Measurements from ENCODE around the gene PLEKHG4B. TPM values are rescaled to one million over a fixed set of nuclear protein-coding genes. Genes with fewer than 3 reads are reported as not detected.

The PLEKHG4B gene
- polyA plus RNA-seq, 1 experiment: 1.4 TPM

GRCh38 chr5:184471-184870 is 92.5 kb downstream of the PLEKHG4B start:
- Histone ChIP-seq H3K27me3 (ENCODE audit: control insufficient read depth, insufficient read depth, low read length) (peaks cover 3% of the 10 kb centered on the region), H3K4me3 (ENCODE audit: low read depth, low read length) (no peak overlapping the region), H3K36me3 (ENCODE audit: control insufficient read depth, insufficient read depth, low read length) (no peaks in the 10 kb centered on the region; the same call in 1 of the 2 replicates)
- ChIA-PET POLR2A (no interaction called here), CTCF (interaction anchor here (0.6 to 1.7 kb wide), 2 partner anchors 9 to 11 kb away, joined by 3 read pairs; no protein-coding TSS in a partner anchor)
- peak; percentile 40 for DNase-seq (ENCODE audit: low read depth)
- TF ChIP-seq, protein P1, sequence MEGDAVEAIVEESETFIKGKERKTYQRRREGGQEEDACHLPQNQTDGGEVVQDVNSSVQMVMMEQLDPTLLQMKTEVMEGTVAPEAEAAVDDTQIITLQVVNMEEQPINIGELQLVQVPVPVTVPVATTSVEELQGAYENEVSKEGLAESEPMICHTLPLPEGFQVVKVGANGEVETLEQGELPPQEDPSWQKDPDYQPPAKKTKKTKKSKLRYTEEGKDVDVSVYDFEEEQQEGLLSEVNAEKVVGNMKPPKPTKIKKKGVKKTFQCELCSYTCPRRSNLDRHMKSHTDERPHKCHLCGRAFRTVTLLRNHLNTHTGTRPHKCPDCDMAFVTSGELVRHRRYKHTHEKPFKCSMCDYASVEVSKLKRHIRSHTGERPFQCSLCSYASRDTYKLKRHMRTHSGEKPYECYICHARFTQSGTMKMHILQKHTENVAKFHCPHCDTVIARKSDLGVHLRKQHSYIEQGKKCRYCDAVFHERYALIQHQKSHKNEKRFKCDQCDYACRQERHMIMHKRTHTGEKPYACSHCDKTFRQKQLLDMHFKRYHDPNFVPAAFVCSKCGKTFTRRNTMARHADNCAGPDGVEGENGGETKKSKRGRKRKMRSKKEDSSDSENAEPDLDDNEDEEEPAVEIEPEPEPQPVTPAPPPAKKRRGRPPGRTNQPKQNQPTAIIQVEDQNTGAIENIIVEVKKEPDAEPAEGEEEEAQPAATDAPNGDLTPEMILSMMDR (IDR thresholded peaks at IDR 0.05; ENCODE audit: insufficient read depth, low read depth, low read length): no peak

DNA sequence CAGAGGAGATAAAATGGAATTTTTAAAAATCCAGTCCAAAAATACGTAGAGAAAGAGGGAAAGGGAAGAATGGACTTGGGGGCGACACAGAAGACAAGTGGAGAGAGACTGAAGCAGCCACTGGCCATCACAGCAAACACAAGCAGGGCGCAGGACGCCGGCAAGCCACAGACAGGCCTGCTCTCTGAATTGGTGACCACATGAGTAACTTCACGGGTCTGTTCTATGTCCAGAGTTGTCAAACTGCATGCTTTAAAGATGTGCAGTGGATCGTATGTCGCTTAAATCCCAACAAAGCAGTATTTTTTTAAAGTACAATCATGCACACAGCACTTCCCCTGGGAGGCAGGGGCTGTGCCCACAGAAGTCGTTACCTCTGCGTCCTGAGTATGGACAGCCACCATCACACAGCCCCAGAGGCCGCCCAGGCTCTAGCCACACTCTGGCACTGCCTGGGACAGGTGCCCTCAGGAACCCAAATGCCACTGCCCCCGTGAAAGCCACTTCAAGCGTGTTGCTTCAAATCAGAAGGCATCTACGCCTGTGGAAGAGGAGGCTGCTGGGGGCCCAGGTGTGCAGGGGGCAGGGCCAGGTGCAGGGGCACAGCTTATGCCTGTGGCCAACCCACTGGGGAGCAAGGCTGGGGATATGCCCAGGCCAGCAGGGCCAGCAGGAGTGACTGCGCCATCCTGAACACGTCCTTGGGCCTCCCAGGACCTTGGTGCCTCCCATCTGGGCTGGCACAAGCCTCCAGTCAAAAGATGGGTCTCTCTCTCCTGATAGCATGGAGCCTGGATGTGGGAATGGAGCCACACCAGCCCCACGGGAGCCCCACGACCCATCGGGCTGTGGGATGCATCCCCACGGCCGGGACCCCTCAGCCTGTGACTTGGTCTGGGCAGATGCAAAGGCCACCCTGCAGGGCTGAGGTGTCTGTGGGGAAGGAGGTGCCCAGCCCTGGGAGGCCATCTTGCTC is 93.4 kb downstream of the PLEKHG4B start:
- ChIA-PET CTCF (interaction anchor here (0.6 kb wide), 1 partner anchor 10 kb away, joined by 3 read pairs; no protein-coding TSS in a partner anchor), POLR2A (no interaction called here)
- H3K4me3 ChIP-seq (ENCODE audit: low read depth, low read length): no peak overlapping the region
- H3K36me3 ChIP-seq (ENCODE audit: control insufficient read depth, insufficient read depth, low read length): no peaks in the 10 kb centered on the region; the same call in 1 of the 2 replicates
- no peak for DNase-seq (ENCODE audit: low read depth)
- TF ChIP-seq, protein P1 (IDR thresholded peaks at IDR 0.05; ENCODE audit: insufficient read depth, low read depth, low read length): no peak
- H3K27me3 ChIP-seq (ENCODE audit: control insufficient read depth, insufficient read depth, low read length): no peaks in the 10 kb centered on the region; the same call in none of the 2 replicates

DNA sequence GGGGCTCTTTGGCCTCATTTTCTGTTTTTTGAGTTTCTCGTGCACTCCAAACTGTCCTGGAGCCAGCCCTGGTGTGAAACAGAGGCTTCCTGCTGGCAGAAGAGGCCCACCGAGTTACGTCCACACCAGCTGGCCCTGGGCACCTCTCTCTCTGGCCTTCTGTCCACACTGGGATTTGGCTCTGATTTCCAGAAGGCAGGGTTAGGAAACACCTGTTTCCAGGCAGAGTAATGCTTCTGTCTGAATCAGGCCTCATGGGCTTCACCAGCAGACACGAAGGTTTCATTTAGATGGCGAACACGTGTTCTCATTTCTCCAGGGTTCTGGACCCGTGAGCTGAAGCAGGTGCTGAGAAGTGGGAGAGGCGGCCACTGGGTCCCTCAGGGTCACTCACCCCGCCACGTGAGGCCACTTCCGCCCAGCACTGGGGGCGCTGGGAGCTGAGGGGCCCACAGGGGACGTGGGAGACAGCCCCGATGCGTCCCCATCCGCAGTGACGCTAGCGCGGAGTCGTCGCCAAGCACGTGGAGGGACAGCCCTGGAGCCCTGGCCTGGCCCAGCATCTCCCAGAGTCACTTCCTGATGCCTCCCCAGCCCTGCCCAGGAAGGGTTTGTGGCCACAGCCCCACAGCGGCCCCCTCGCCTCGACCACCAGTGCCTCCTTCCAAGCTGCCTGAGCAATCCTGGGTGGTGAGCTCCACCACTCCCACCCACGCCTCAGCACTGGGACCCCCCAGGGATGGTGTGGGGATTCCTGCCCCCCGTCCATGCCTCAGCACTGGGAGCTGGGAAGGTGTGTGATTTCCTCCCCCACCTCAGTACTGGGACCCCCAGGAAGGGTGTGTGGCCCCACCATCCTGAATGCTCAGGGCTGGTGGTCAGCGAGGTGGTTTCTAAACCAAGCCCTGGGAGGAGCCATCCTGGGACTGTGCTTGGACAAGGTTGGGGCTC is 94.4 kb downstream of the PLEKHG4B start:
- Histone ChIP-seq H3K36me3 (ENCODE audit: control insufficient read depth, insufficient read depth, low read length) (no peaks in the 10 kb centered on the region; the same call in 1 of the 2 replicates), H3K27me3 (ENCODE audit: control insufficient read depth, insufficient read depth, low read length) (peaks cover 3% of the 10 kb centered on the region), H3K4me3 (ENCODE audit: low read depth, low read length) (no peak overlapping the region)
- POLR2A ChIA-PET: no interaction called here
- TF ChIP-seq, protein P1 (IDR thresholded peaks at IDR 0.05; ENCODE audit: insufficient read depth, low read depth, low read length): no peak
- no peak for DNase-seq (ENCODE audit: low read depth)
- CTCF ChIA-PET: interaction anchor here (0.7 to 1.4 kb wide), 2 partner anchors 12 to 33 kb away, joined by 3 read pairs; no protein-coding TSS in a partner anchor

DNA sequence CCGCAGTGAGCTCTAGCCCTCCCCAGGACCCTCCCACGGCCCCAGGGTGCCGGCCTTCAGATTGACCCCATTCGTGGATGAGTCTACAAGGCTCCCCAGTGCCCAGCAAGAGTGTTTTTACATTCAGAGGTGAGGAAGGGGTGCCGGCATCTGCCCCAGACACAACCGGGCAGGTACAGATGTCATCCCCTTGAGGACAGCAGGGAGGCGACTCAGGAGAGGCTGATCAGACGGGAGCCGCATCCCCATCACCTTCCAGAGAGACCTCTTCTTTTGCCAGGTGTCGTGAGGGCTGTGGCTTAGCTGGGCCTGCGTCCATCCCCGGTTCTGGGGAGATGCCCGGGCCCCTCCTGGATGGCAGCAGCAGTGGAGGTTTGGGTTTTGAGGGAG is 95.1 kb downstream of the PLEKHG4B start:
- ChIA-PET POLR2A (no interaction called here), CTCF (interaction anchor here (1.4 kb wide), 1 partner anchor 33 kb away, joined by 3 read pairs; no protein-coding TSS in a partner anchor)
- Histone ChIP-seq H3K27me3 (ENCODE audit: control insufficient read depth, insufficient read depth, low read length) (peaks cover 3% of the 10 kb centered on the region), H3K36me3 (ENCODE audit: control insufficient read depth, insufficient read depth, low read length) (no peaks in the 10 kb centered on the region; the same call in 1 of the 2 replicates), H3K4me3 (ENCODE audit: low read depth, low read length) (no peak overlapping the region)
- no peak for DNase-seq (ENCODE audit: low read depth)
- TF ChIP-seq, protein P1 (IDR thresholded peaks at IDR 0.05; ENCODE audit: insufficient read depth, low read depth, low read length): no peak
